ENCODE results near the gene RBM20.

The RBM20 gene

DNA sequence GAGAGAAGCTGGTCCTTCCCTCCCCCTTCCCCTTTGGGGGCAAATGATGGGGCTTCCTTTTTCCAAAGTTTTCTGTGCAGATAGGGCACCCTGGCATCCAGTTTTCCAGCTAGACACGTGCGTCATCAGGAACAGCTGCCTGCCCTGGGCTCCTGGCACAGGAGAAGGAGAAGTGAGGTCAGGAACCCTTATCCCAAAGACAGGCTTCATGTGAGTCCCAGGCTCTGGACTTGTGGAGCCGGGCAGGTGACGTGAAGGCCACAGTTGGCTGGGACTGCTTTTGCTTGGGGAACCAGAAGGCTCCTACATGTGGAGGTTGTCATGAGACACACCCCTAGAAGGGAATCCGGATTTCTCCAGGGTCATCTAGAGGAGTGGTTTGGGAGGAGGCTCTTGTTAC is 66.5 kb downstream of the RBM20 start:
- no peak for DNase-seq (ENCODE audit: low read depth, low spot score)
- no peak for TF ChIP-seq YY1 (IDR thresholded peaks at IDR 0.05; ENCODE audit: insufficient read depth, insufficient read length)
- Histone ChIP-seq H3K9ac (ENCODE audit: insufficient read length, low read depth) (no peak overlapping the region), H3K4me3 (ENCODE audit: insufficient read length, low read depth) (no peak overlapping the region), H3K4me1 (ENCODE audit: insufficient read depth, insufficient read length) (no peaks in the 10 kb centered on the region), H3K27me3 (ENCODE audit: insufficient read depth, insufficient read length) (no peaks in the 10 kb centered on the region), H3K9me3 (ENCODE audit: insufficient read depth, low read length) (no peaks in the 10 kb centered on the region), H3K36me3 (ENCODE audit: insufficient read depth, insufficient read length, low read length) (no peaks in the 10 kb centered on the region)

DNA sequence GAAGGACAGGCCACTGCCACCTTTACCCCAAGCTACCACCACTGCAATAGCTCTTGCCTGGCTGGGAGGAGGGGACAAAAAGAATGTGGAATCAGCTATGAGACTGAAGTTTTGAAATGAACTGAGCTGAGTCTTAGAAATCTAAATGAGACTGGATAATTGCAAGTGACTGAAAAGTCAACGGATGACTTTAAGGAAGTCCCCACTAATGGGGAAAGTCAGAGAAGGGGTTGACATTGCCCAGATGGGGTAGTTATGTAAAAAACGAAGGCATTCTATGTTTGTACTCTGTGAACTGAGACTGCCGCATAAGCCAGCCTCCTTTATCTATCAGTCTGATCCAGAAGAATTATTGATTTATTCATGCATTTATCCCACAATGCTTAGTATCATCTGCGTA is 67.2 kb downstream of the RBM20 start:
- no peak for DNase-seq (ENCODE audit: low read depth, low spot score)
- H3K4me3 ChIP-seq (ENCODE audit: insufficient read length, low read depth), result no peak overlapping the region
- H3K36me3 ChIP-seq (ENCODE audit: insufficient read depth, insufficient read length, low read length), result no peaks in the 10 kb centered on the region
- no peaks in the 10 kb centered on the region for H3K27me3 ChIP-seq (ENCODE audit: insufficient read depth, insufficient read length)
- no peaks in the 10 kb centered on the region for H3K9me3 ChIP-seq (ENCODE audit: insufficient read depth, low read length)
- no peaks in the 10 kb centered on the region for H3K4me1 ChIP-seq (ENCODE audit: insufficient read depth, insufficient read length)
- TF ChIP-seq YY1 (IDR thresholded peaks at IDR 0.05; ENCODE audit: insufficient read depth, insufficient read length), result no peak
- TF ChIP-seq ZNF274 (IDR thresholded peaks at IDR 0.05; ENCODE audit: low read depth, low read length), result no peak
- H3K9ac ChIP-seq (ENCODE audit: insufficient read length, low read depth), result no peak overlapping the region

DNA sequence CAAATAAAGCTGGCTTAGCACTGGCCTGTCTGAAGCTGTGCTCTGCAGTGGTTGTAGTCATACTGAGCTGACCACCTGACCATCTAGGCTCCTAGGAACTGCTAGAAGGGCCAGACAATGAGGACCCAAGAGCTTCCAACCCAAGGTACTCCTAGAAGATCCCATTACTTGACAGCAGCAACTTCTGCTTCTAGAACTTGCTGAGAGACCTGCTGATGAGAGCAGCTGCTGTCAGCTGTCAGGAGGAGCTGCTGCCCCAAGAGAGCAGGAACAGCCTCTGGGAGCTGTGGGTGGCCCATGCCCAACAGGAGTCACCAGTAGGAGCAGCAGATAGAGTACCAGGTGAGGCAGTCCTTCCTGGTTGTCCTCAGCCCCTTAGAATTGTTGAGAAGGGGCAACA is 70.2 kb downstream of the RBM20 start:
- no peaks in the 10 kb centered on the region for H3K4me1 ChIP-seq (ENCODE audit: insufficient read depth, insufficient read length)
- no peak for TF ChIP-seq ZNF274 (IDR thresholded peaks at IDR 0.05; ENCODE audit: low read depth, low read length)
- no peak for TF ChIP-seq SUZ12 (IDR thresholded peaks at IDR 0.05; ENCODE audit: extremely low read depth, insufficient read depth, insufficient read length)
- no peak for TF ChIP-seq YY1 (IDR thresholded peaks at IDR 0.05; ENCODE audit: insufficient read depth, insufficient read length)
- no peaks in the 10 kb centered on the region for H3K9me3 ChIP-seq (ENCODE audit: insufficient read depth, low read length)
- no peaks in the 10 kb centered on the region for H3K27me3 ChIP-seq (ENCODE audit: insufficient read depth, insufficient read length)
- DNase-seq (ENCODE audit: low read depth, low spot score), result no peak
- H3K36me3 ChIP-seq (ENCODE audit: insufficient read depth, insufficient read length, low read length), result no peaks in the 10 kb centered on the region
- no peak overlapping the region for H3K9ac ChIP-seq (ENCODE audit: insufficient read length, low read depth)
- no peak overlapping the region for H3K4me3 ChIP-seq (ENCODE audit: insufficient read length, low read depth)

DNA sequence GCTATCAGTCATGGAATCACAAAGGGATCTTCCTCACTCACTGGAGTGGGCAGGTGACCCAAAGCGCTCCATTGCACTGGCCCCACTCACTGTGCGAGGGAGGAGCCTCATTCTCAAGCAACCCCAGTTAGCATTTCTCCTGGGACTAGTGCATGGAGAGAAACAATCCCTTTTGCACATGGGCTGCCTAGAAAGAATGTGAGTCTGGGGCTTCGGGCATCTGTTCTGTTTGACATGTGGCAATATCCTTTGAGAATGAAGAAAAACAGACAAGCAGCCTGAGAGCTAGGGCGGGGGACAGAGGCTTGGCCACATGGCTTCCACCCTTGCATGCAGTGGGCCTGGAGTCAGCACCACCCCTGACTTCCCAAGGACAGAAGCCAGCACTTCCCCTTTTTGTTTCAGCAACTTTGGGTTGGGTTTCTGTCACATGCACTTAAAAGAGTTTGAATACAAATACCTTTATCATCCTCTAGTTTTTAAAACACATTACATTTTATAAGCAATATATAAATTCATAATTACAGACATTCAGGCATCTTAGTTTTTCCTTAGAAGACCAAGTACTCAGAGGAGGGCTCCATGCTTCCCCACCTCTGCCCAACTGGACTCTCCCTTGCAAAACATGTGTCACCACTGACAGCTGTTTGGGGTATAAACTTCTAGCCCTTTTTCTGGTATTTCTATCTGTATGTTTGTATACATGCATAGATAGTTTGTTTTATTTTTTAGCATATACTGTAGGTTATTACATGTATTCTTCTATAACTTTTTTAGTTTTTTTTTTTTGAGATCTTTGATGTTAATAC is 73.8 kb downstream of the RBM20 start:
- H3K9ac ChIP-seq (ENCODE audit: insufficient read length, low read depth), result no peak overlapping the region
- no peaks in the 10 kb centered on the region for H3K4me1 ChIP-seq (ENCODE audit: insufficient read depth, insufficient read length)
- no peak for DNase-seq (ENCODE audit: low read depth, low spot score)
- H3K36me3 ChIP-seq (ENCODE audit: insufficient read depth, insufficient read length, low read length), result no peaks in the 10 kb centered on the region
- H3K4me3 ChIP-seq (ENCODE audit: insufficient read length, low read depth), result no peak overlapping the region
- H3K27me3 ChIP-seq (ENCODE audit: insufficient read depth, insufficient read length), result no peaks in the 10 kb centered on the region
- no peaks in the 10 kb centered on the region for H3K9me3 ChIP-seq (ENCODE audit: insufficient read depth, low read length)
- TF ChIP-seq ZNF274 (IDR thresholded peaks at IDR 0.05; ENCODE audit: low read depth, low read length) (no peak), SUZ12 (IDR thresholded peaks at IDR 0.05; ENCODE audit: extremely low read depth, insufficient read depth, insufficient read length) (no peak), YY1 (IDR thresholded peaks at IDR 0.05; ENCODE audit: insufficient read depth, insufficient read length) (no peak)

DNA sequence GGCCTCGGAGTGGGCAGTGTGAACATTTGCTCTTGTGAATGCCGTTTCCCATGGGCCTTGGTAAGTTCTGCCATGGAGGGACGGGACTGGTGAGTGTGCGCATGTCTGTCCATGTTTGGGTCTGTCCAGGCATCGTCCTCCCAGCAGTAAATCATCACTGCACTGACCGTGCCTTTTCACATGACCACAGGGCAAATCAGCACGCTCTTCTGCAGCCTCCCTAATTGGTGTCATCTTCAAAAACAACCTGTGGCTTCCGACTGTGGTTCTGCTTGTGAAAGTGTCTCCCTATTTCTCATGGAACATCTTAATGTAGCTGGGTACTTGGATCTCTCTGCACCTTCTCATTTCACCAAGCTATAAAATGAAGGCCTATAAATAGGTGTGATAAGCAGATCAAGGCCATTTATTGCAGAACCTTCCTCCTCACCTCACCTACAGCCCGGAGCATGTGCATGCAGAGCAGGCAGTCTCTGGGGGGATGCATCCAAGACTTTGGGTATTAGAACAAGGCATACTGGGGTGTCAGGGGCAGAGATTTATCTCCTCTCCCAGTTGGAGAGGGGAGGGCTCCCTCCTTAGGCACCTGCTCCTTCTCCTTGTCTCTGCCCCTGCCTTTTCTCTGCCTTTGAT is 77.4 kb downstream of the RBM20 start:
- Histone ChIP-seq H3K9me3 (ENCODE audit: insufficient read depth, low read length) (no peaks in the 10 kb centered on the region), H3K4me1 (ENCODE audit: insufficient read depth, insufficient read length) (no peaks in the 10 kb centered on the region), H3K27me3 (ENCODE audit: insufficient read depth, insufficient read length) (no peaks in the 10 kb centered on the region), H3K9ac (ENCODE audit: insufficient read length, low read depth) (no peak overlapping the region), H3K36me3 (ENCODE audit: insufficient read depth, insufficient read length, low read length) (no peaks in the 10 kb centered on the region), H3K4me3 (ENCODE audit: insufficient read length, low read depth) (no peak overlapping the region)
- TF ChIP-seq YY1 (IDR thresholded peaks at IDR 0.05; ENCODE audit: insufficient read depth, insufficient read length), result no peak
- TF ChIP-seq SUZ12 (IDR thresholded peaks at IDR 0.05; ENCODE audit: extremely low read depth, insufficient read depth, insufficient read length), result no peak
- no peak for TF ChIP-seq ZNF274 (IDR thresholded peaks at IDR 0.05; ENCODE audit: low read depth, low read length)
- DNase-seq (ENCODE audit: low read depth, low spot score), result no peak

DNA sequence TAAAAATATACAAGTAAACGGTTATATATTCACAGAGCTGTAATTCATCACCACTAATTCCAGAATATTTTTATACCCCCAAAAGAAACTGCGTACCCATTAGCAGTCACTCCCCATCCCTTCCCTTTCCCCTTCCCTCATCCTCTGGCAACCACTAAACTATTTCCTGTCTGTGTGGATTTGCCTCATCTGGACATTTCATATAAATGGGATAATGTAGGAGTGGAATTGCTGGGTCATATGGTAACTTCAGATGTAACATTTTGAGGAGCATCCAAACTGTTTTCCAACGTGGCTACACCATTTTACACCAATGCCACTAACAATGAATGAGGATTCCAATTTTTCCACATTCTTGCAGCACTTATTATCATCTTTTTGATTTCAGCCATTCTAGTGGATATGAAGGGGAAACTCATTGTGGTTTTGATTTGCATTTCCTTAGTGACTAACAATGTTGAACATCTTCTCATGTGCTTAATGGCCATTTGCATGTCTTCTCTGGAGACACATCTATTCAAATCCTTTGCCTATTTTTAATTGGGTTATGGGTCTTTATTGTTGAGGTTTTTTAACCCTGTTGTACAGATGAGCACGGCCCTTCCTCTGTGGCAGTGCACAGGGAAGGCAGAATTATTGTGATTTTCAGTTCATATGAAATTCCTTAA is 79.2 kb downstream of the RBM20 start:
- Histone ChIP-seq H3K36me3 (ENCODE audit: insufficient read depth, insufficient read length, low read length) (no peaks in the 10 kb centered on the region), H3K4me3 (ENCODE audit: insufficient read length, low read depth) (no peak overlapping the region), H3K4me1 (ENCODE audit: insufficient read depth, insufficient read length) (no peaks in the 10 kb centered on the region), H3K9ac (ENCODE audit: insufficient read length, low read depth) (no peak overlapping the region), H3K27me3 (ENCODE audit: insufficient read depth, insufficient read length) (no peaks in the 10 kb centered on the region), H3K9me3 (ENCODE audit: insufficient read depth, low read length) (no peaks in the 10 kb centered on the region)
- TF ChIP-seq ZNF274 (IDR thresholded peaks at IDR 0.05; ENCODE audit: low read depth, low read length) (no peak), SUZ12 (IDR thresholded peaks at IDR 0.05; ENCODE audit: extremely low read depth, insufficient read depth, insufficient read length) (no peak), YY1 (IDR thresholded peaks at IDR 0.05; ENCODE audit: insufficient read depth, insufficient read length) (no peak)
- no peak for DNase-seq (ENCODE audit: low read depth, low spot score)

DNA sequence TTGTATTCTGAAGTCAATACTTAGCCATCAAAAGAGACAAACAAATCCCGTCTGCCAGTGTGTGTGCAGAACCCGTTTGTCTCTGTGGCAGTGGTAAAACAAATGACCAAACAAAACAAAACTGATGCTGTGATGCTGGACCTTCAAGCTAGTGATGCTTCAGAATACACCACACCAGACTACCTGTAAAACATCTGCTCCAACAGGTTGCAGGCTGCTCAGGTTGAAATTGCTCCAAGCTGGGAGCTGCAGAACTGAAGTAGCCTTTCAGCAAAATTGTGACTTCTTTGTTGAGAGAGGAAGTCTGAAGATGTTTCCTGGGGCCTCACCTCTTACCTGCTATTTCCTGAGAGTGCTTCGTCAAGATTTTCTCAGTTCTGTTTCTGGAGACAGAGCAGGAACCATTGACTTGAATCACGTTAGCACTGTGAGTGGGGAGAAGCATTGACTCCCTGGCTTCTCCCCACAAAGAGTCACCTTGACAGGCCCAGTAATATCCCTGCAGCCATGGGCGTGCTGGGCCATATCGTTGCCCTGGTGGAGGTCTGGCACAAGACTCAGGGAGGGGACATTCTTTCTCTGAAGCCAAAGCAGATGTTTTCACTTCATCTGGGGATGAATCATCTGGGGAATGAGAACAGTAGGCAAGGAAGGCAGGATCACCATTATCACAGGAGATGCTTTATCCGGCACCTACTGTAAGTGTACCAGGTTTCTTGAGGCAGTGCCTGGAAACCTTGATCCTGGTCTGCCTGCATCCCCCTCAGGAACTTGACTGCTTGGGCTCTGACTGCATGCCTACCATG is 80.2 kb downstream of the RBM20 start:
- TF ChIP-seq ZNF274 (IDR thresholded peaks at IDR 0.05; ENCODE audit: low read depth, low read length), result no peak
- no peak for TF ChIP-seq YY1 (IDR thresholded peaks at IDR 0.05; ENCODE audit: insufficient read depth, insufficient read length)
- no peak for DNase-seq (ENCODE audit: low read depth, low spot score)
- Histone ChIP-seq H3K4me1 (ENCODE audit: insufficient read depth, insufficient read length) (no peaks in the 10 kb centered on the region), H3K9ac (ENCODE audit: insufficient read length, low read depth) (no peak overlapping the region), H3K4me3 (ENCODE audit: insufficient read length, low read depth) (no peak overlapping the region), H3K27me3 (ENCODE audit: insufficient read depth, insufficient read length) (no peaks in the 10 kb centered on the region), H3K36me3 (ENCODE audit: insufficient read depth, insufficient read length, low read length) (no peaks in the 10 kb centered on the region), H3K9me3 (ENCODE audit: insufficient read depth, low read length) (no peaks in the 10 kb centered on the region)

All from NT2/D1 (cell line).